GM18951 (cell line): ENCODE results near the gene CSTPP1.

Experiments
- POLR2A ChIP-seq: IDR thresholded peaks from 4 replicates; pipeline ENCODE4 v1.6.1; 2011; ENCODE audit warnings: mild to moderate bottlenecking; ENCODE audit not compliant: insufficient read length, insufficient read depth; ENCODE audit errors: extremely low read depth
- in situ Hi-C: fragments of 300-500 bp; cut with MboI; formaldehyde crosslinking; loops from one replicate; pipeline ENCODE4 v1.12.0; 2022; ENCODE audit warnings: low sequenced_read_pairs, mixed read lengths, inconsistent platforms; ENCODE audit not compliant: unreplicated experiment

Gene CSTPP1

GRCh38 chr11:47033439-47033838 lies 96.9 kb downstream of the CSTPP1 start:
- in situ Hi-C loops: no loop called here
- TF ChIP-seq POLR2A: no peak

GRCh38 chr11:47034091-47034490 lies 97.5 kb downstream of the CSTPP1 start:
- TF ChIP-seq POLR2A: no peak
- in situ Hi-C loops: no loop called here

- in situ Hi-C loops: no loop called here
Observed at GRCh38 chr11:47035108-47035507, 98.5 kb downstream of the CSTPP1 start.

GRCh38 chr11:47044119-47044518 lies 107.6 kb downstream of the CSTPP1 start:
- TF ChIP-seq POLR2A: no peak
- in situ Hi-C loops: no loop called here

More at GRCh38 chr11:47035108-47035507, 98.5 kb downstream of the CSTPP1 start:
- no peak for TF ChIP-seq POLR2A

GRCh38 chr11:47047972-47048371 lies 111.4 kb downstream of the CSTPP1 start:
- TF ChIP-seq POLR2A: no peak
- in situ Hi-C loops: no loop called here

- in situ Hi-C loops: no loop called here
- TF ChIP-seq POLR2A: no peak
Observed at GRCh38 chr11:47050284-47050683, 113.7 kb downstream of the CSTPP1 start.

GRCh38 chr11:47051217-47051616 lies 114.7 kb downstream of the CSTPP1 start:
- in situ Hi-C loops: no loop called here
- no peak for TF ChIP-seq POLR2A

GRCh38 chr11:47052165-47052564 lies 115.6 kb downstream of the CSTPP1 start:
- TF ChIP-seq POLR2A: no peak
- in situ Hi-C loops: no loop called here

GRCh38 chr11:47052576-47052975 lies 116.0 kb downstream of the CSTPP1 start:
- in situ Hi-C loops: no loop called here
- no peak for TF ChIP-seq POLR2A

- no peak for TF ChIP-seq POLR2A
- in situ Hi-C loops: no loop called here
Observed at GRCh38 chr11:47055534-47055933, 119.0 kb downstream of the CSTPP1 start.

GRCh38 chr11:47056261-47056915 lies 119.8 kb downstream of the CSTPP1 start:
- no peak for TF ChIP-seq POLR2A
- in situ Hi-C loops: no loop called here

GRCh38 chr11:47057365-47057764 lies 120.8 kb downstream of the CSTPP1 start:
- TF ChIP-seq POLR2A: no peak
- in situ Hi-C loops: no loop called here

GRCh38 chr11:47060807-47061206 lies 124.2 kb downstream of the CSTPP1 start:
- in situ Hi-C loops: no loop called here
- no peak for TF ChIP-seq POLR2A

- in situ Hi-C loops: no loop called here
- TF ChIP-seq POLR2A: no peak
Observed at GRCh38 chr11:47061429-47062178, 125.0 kb downstream of the CSTPP1 start.
